ENCODE results near the gene POLK.
"Not testable (repeated sequence)": the region's sequence is repeated elsewhere in the genome, so short reads cannot be mapped to it uniquely, and the experiment has no call there.

Gene POLK

DNA sequence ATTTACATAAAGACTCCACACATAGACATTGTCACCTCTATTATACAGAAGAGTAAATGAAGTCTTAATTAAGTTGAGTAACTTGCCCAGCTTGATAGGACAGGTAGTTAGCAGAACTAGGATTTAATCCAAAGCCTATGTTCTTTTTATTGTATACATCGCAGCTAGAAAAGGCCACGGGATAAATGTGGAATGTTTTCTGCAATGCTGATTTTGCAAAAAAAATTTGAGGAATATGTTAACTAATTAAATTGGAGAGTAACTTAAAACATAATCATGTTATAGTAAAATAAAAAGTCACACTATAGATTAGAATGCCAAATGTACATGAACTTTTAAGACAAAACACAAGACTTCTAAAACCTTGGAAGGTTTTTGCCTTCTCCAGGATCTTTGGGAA is 41.1 kb downstream of the POLK start:
- DNase-seq = no peak

- no peak for DNase-seq
Observed at GRCh38 chr5:75553358-75553757, 41.7 kb downstream of the POLK start.

- no peak for DNase-seq
Observed at GRCh38 chr5:75558221-75558620, 46.5 kb downstream of the POLK start.

- no peak for DNase-seq
Observed at GRCh38 chr5:75558981-75559632, 47.4 kb downstream of the POLK start.

DNA sequence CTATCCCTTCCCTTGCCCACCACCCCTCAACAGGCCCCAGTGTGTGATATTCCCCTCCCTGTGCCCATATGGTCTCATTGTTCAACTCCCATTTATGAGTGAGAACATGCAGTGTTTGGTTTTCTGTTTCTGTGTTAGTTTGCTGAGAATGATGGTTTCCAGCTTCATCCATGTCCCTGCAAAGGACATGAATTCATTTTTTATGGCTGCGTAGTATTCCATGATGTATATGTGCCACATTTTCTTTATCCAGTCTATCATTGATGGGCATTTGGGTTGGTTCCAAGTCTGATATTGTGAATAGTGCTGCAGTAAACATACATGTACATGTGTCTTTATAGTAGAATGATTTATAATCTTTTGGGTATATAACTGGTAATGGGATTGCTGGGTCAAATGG is 49.0 kb downstream of the POLK start:
- not testable (repeated sequence) for DNase-seq

- DNase-seq = peak; percentile 4
Observed at GRCh38 chr5:75565991-75566709, 54.5 kb downstream of the POLK start.

GRCh38 chr5:75566710-75567309 is 55.1 kb downstream of the POLK start:
- DNase-seq = peak; percentile 13

DNA sequence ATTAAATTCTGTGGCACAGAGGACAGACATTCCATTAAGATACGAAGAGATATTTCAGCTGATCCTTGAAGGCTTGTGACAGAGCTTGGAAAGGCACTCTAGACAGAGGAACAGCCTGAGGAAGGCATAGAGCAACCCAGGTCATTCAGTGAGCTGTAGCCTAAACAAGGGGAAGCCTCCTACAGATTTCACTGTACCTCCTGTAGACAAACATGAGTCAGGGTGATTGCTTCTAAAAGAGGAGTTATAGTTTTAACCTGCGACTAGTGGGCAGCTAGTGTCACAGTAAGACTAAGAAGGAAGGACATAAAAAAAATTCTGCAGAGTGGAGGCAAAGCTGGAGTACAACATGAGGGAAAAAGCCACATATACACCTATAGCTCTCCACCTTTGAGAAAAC is 56.0 kb downstream of the POLK start:
- no peak for DNase-seq

- no peak for DNase-seq
Observed at GRCh38 chr5:75568202-75568601, 56.5 kb downstream of the POLK start.

- no peak for DNase-seq
Observed at GRCh38 chr5:75571547-75571946, 59.9 kb downstream of the POLK start.

- DNase-seq = no peak
Observed at GRCh38 chr5:75574791-75575190, 63.1 kb downstream of the POLK start.

DNA sequence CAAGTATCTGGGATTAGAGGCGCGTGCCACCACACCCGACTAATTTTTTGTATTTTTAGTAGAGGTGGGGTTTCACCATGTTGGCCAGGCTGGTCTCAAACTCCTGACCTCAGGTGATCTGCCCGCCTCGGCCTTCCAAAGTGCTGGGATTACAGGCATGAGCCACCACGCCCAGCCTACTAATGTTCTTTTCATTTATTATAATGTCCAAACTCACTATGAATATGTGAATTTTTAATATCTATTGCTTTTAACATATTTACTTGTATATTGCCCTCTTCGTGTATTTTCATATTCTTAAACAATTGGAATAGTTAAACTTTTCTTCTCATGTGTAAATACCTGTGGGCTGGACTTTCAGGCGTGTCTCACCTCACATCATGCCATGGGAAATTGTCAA is 66.6 kb downstream of the POLK start:
- DNase-seq = not testable (repeated sequence)

GRCh38 chr5:75584641-75585040 is 73.0 kb downstream of the POLK start:
- no peak for DNase-seq

- no peak for DNase-seq
Observed at GRCh38 chr5:75588666-75589065, 77.0 kb downstream of the POLK start.

GRCh38 chr5:75600535-75600934 is 88.8 kb downstream of the POLK start:
- DNase-seq = no peak

- no peak for DNase-seq
Observed at GRCh38 chr5:75601567-75601966, 89.9 kb downstream of the POLK start.

GRCh38 chr5:75601996-75602395 is 90.3 kb downstream of the POLK start:
- no peak for DNase-seq

GRCh38 chr5:75603371-75603770 is 91.7 kb downstream of the POLK start:
- no peak for DNase-seq

DNA sequence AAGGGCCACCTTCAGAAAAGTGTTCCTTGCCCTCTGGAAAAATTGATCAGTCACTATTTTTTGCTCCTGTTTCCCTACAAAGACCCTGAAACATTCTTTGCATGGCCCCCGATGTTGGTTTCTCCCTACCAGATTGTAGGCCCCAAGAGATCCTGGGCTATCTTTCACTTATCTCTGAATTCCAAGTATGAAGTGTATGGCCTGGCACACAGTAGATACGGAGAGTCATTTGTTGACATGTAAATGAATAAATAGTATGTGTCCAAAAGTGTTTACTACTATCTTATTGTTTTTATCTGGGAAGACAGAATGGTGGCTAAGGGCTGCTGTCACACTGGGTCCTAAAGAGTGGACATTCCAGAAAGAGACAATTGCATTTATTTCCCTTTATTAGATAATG is 92.1 kb downstream of the POLK start:
- no peak for DNase-seq

- not testable (repeated sequence) for DNase-seq
Observed at GRCh38 chr5:75607341-75607740, 95.7 kb downstream of the POLK start.

- DNase-seq = no peak
Observed at GRCh38 chr5:75608870-75609269, 97.2 kb downstream of the POLK start.

DNA sequence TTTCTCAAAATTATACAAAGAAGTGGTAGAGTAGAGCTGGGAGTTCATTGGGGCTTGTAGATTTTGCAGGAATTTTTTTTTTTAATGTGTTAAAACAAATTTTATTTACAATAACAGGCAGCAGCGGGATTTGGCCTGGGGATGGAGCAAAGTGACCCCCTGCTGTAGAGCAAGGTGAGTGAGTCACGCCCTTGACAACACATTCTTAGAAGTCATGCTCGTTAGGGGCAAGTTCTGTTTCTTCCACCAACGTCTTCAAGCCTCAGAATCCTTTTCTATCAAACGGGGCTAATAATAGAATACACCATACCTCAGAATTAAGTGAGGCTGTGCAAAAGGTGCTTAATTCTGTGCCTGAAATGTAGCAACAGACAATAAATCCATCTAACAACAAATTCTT is 98.5 kb downstream of the POLK start:
- DNase-seq = no peak

GRCh38 chr5:75610859-75611310 is 99.2 kb downstream of the POLK start:
- DNase-seq = not testable (repeated sequence)
